Measurements from ENCODE around the gene ZNF618. TPM values are rescaled to one million over a fixed set of nuclear protein-coding genes. Genes with fewer than 3 reads are reported as not detected.

ZNF618 gene
- total RNA-seq, 1 donor from 2014 or later: 1.9 TPM

DNA sequence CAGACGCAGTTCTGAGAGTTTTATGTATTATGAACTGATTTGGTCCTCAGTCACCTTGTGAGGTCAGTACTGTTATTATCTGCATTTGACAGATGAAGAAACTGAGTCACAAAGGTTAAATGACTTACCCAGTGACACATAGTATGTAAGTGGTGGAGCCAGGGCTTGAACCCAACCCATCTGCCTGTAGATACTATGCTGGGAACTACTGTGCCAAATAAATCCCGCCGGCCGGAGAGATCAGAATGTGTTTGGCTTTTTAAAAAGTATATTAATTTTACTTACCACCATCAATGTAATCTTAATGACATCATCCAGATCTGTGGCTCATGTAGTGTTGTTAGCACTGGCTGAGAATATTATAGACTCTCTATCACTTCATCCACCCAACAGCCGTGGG lies 80.8 kb downstream of the ZNF618 start:
- Histone ChIP-seq H3K27ac (replicated peaks) (no peak overlapping the region), H3K36me3 (no peaks in the 10 kb centered on the region), H3K4me1 (peaks cover 19% of the 10 kb centered on the region), H3K4me3 (no peak overlapping the region), H3K27me3 (ENCODE audit: low read depth) (no peaks in the 10 kb centered on the region), H3K9me3 (replicated peaks) (no peaks in the 10 kb centered on the region)
- intact Hi-C loops (cut with micrococcal nuclease): no loop called here
- TF ChIP-seq, protein P1, sequence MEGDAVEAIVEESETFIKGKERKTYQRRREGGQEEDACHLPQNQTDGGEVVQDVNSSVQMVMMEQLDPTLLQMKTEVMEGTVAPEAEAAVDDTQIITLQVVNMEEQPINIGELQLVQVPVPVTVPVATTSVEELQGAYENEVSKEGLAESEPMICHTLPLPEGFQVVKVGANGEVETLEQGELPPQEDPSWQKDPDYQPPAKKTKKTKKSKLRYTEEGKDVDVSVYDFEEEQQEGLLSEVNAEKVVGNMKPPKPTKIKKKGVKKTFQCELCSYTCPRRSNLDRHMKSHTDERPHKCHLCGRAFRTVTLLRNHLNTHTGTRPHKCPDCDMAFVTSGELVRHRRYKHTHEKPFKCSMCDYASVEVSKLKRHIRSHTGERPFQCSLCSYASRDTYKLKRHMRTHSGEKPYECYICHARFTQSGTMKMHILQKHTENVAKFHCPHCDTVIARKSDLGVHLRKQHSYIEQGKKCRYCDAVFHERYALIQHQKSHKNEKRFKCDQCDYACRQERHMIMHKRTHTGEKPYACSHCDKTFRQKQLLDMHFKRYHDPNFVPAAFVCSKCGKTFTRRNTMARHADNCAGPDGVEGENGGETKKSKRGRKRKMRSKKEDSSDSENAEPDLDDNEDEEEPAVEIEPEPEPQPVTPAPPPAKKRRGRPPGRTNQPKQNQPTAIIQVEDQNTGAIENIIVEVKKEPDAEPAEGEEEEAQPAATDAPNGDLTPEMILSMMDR (IDR thresholded peaks at IDR 0.05; ENCODE audit: borderline replicate concordance): no peak
- no peak for DNase-seq

- H3K9me3 ChIP-seq (replicated peaks): no peaks in the 10 kb centered on the region
- no peaks in the 10 kb centered on the region for H3K27me3 ChIP-seq (ENCODE audit: low read depth)
- H3K4me3 ChIP-seq: no peak overlapping the region
- intact Hi-C loops (cut with micrococcal nuclease): no loop called here
- peaks cover 19% of the 10 kb centered on the region for H3K4me1 ChIP-seq
- TF ChIP-seq, protein P1 (IDR thresholded peaks at IDR 0.05; ENCODE audit: borderline replicate concordance): no peak
- no peak for DNase-seq
- no peak overlapping the region for H3K27ac ChIP-seq (replicated peaks)
- no peaks in the 10 kb centered on the region for H3K36me3 ChIP-seq
Measured at GRCh38 chr9:113957351-113957750, 81.2 kb downstream of the ZNF618 start.

GRCh38 chr9:113957821-113958341 lies 81.8 kb downstream of the ZNF618 start:
- Histone ChIP-seq H3K27ac (replicated peaks) (no peak overlapping the region), H3K4me3 (no peak overlapping the region), H3K27me3 (ENCODE audit: low read depth) (no peaks in the 10 kb centered on the region), H3K4me1 (peaks cover 19% of the 10 kb centered on the region), H3K9me3 (replicated peaks) (no peaks in the 10 kb centered on the region), H3K36me3 (no peaks in the 10 kb centered on the region)
- DNase-seq: no peak
- TF ChIP-seq, protein P1 (IDR thresholded peaks at IDR 0.05; ENCODE audit: borderline replicate concordance): no peak
- intact Hi-C loops (cut with micrococcal nuclease): no loop called here

- intact Hi-C loops (cut with micrococcal nuclease): no loop called here
- no peaks in the 10 kb centered on the region for H3K27me3 ChIP-seq (ENCODE audit: low read depth)
Measured at GRCh38 chr9:113958556-113958955, 82.4 kb downstream of the ZNF618 start.

DNA sequence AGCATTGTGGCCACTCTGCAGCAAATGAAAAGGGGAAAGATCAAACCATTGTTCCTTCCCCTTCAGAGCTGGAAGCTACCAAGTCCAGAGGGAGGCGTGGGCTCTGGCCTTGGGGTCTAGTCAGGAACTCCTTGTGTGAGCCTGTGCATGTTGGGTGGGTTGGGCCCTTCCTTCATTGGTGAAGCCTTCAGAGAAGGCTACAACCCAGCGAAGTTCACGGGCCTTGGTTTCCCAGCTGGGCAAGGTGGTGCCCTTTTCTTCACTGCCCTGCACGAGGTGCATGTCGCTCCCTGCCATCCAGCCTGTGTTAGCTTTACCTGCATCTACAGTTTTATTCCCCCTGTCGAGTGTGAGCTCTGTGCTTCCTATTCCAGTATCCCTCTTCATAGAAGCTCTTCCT lies 84.7 kb downstream of the ZNF618 start:
- H3K4me1 ChIP-seq: peaks cover 1% of the 10 kb centered on the region
- no peak for DNase-seq
- H3K36me3 ChIP-seq: no peaks in the 10 kb centered on the region
- intact Hi-C loops (cut with micrococcal nuclease): no loop called here
- no peak overlapping the region for H3K27ac ChIP-seq (replicated peaks)
- no peak overlapping the region for H3K4me3 ChIP-seq
- TF ChIP-seq, protein P1 (IDR thresholded peaks at IDR 0.05; ENCODE audit: borderline replicate concordance): no peak
- H3K27me3 ChIP-seq (ENCODE audit: low read depth): no peaks in the 10 kb centered on the region
- no peaks in the 10 kb centered on the region for H3K9me3 ChIP-seq (replicated peaks)

More at GRCh38 chr9:113958556-113958955, 82.4 kb downstream of the ZNF618 start:
- Histone ChIP-seq H3K36me3 (no peaks in the 10 kb centered on the region), H3K4me1 (peaks cover 19% of the 10 kb centered on the region), H3K9me3 (replicated peaks) (no peaks in the 10 kb centered on the region), H3K27ac (replicated peaks) (no peak overlapping the region), H3K4me3 (no peak overlapping the region)
- TF ChIP-seq, protein P1 (IDR thresholded peaks at IDR 0.05; ENCODE audit: borderline replicate concordance): no peak
- no peak for DNase-seq
